ENCODE measurements around the gene POLR1E. TPM values are rescaled to one million over a fixed set of nuclear protein-coding genes. Genes with fewer than 3 reads are reported as not detected.

The POLR1E gene
- total and polyA plus RNA-seq, 4 donors, result 4.9 to 25.5 (median 14.4) TPM

DNA sequence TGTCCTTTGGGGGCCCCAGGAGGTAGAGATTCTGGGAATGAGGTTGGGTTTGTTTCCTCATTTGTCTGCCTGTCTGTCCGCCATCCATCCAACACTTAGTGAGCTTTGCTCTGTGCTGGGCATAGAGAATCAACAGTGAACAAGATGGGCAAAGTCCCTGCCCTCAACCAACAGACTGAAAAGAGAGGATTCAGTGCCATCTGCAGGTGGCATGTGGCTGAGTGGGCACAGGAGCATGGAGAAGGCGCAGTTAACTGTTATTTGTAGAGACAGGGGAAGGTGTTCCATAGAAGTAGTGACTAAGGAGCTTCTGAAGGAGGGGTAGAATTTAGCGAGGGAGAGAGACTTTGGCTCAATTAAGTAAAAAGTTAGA, 23.1 kb downstream of the POLR1E start:
- Histone ChIP-seq H3K36me3 (ENCODE audit: control insufficient read depth in 4 of 4, insufficient read depth in 3 of 4, low read depth in 1 of 4, low read length in 3 of 4) (peaks cover 2 to 4% (median 3%) of the 10 kb centered on the region in 4 donors), H3K9ac (ENCODE audit: low read depth in 1 of 2, low read length in 2 of 2) (no peak overlapping the region), H3K4me3 (ENCODE audit: low read depth in 1 of 3, low read length in 3 of 3) (peak overlapping the region in 1 of 3 donors; percentile 8), H3K27me3 (ENCODE audit: control insufficient read depth in 4 of 4, insufficient read depth in 4 of 4, low read length in 3 of 4) (no peaks in the 10 kb centered on the region), H3K27ac (ENCODE audit: low read depth in 1 of 2, low read length in 2 of 2) (peak overlapping the region; percentile 85 to 87), H3K4me1 (ENCODE audit: control insufficient read depth in 4 of 4, insufficient read depth in 4 of 4, low read length in 3 of 4) (peaks cover 14 to 34% (median 21%) of the 10 kb centered on the region in 4 donors), H3K9me3 (ENCODE audit: control insufficient read depth in 4 of 4, low read length in 3 of 4) (no peaks in the 10 kb centered on the region)
- TF ChIP-seq FOXA1 (IDR thresholded peaks at IDR 0.05), result peak; percentile 39
- TF ChIP-seq GABPA (IDR thresholded peaks at IDR 0.05 in 1 of 2, conservative IDR thresholded peaks at IDR 0.05 in 1 of 2), result no peak
- peak; percentile 6 for TF ChIP-seq NR2F2 (IDR thresholded peaks at IDR 0.05)
- TF ChIP-seq RAD21 (IDR thresholded peaks at IDR 0.05), result peak; percentile 86 to 93
- TF ChIP-seq FOXA2 (IDR thresholded peaks at IDR 0.05), result peak; percentile 63
- peak; percentile 64 for TF ChIP-seq SP1 (IDR thresholded peaks at IDR 0.05)
- TF ChIP-seq YY1 (IDR thresholded peaks at IDR 0.05), result peak; percentile 23
- TF ChIP-seq ZBTB33 (IDR thresholded peaks at IDR 0.05), result no peak
- no peak for TF ChIP-seq REST (IDR thresholded peaks at IDR 0.05)
- no peak for TF ChIP-seq ATF3 (IDR thresholded peaks at IDR 0.05)
- TF ChIP-seq CTCF (IDR thresholded peaks at IDR 0.05; ENCODE audit: low read depth, low read length, missing input control), result peak; percentile 67
- peak; percentile 82 for TF ChIP-seq HNF4G (IDR thresholded peaks at IDR 0.05)
- TF ChIP-seq HNF4A (conservative IDR thresholded peaks at IDR 0.05), result peak; percentile 93 to 94
- no peak for TF ChIP-seq JUND (IDR thresholded peaks at IDR 0.05)
- TF ChIP-seq, protein P1, sequence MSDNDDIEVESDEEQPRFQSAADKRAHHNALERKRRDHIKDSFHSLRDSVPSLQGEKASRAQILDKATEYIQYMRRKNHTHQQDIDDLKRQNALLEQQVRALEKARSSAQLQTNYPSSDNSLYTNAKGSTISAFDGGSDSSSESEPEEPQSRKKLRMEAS (IDR thresholded peaks at IDR 0.05), result no peak
- TF ChIP-seq RXRA (IDR thresholded peaks at IDR 0.05), result peak in 1 of 2 donors; percentile 39
- no peak for TF ChIP-seq TAF1 (conservative IDR thresholded peaks at IDR 0.05)
- TF ChIP-seq EGR1 (IDR thresholded peaks at IDR 0.05; ENCODE audit: low read depth in 2 of 2), result peak in 1 of 2 donors; percentile 46
- DNase-seq (ENCODE audit: low spot score), result no peak
- 48% methylated on average over 3 of the region's 3 CpGs for WGBS
